Nephron (organoid): ENCODE results near the gene SLC34A1.
A peak's percentile ranks its signal among the peaks of the same experiment; 100 is the strongest.

Source experiments
- H3K27ac Mint-ChIP-seq, 3 experiments: 2 replicates each; pipeline ENCODE4 v1.8.0; 2020; ENCODE audit warnings: mixed read lengths in 3 of 3, mild to moderate bottlenecking in 2 of 3, moderate library complexity in 1 of 3
- H3K27me3 Mint-ChIP-seq: 2 replicates; pipeline ENCODE4 v1.8.0; 2021; ENCODE audit warnings: low read depth, mild to moderate bottlenecking, moderate library complexity, mixed read lengths
- H3K36me3 Mint-ChIP-seq: 2 replicates; pipeline ENCODE4 v1.8.0; 2020; ENCODE audit warnings: low read depth, mixed read lengths
- H3K4me1 Mint-ChIP-seq: 2 replicates; pipeline ENCODE4 v1.8.0; 2020; ENCODE audit warnings: mixed read lengths
- H3K4me3 Mint-ChIP-seq, 3 experiments: 2 replicates each; pipeline ENCODE4 v1.8.0; 2020; ENCODE audit warnings: mild to moderate bottlenecking in 3 of 3, mixed read lengths in 3 of 3, moderate library complexity in 2 of 3
- H3K9me3 Mint-ChIP-seq: 2 replicates; pipeline ENCODE4 v1.8.0; 2020; ENCODE audit warnings: mixed read lengths
- TF ChIP-seq, protein P1 (sequence below), 3 experiments: fragments of 200-600 bp; sonication (generic); IDR thresholded peaks; one replicate each; pipeline ENCODE4 v1.5.0; 2021; ENCODE audit warnings: antibody characterized with exemption in 3 of 3; ENCODE audit not compliant: unreplicated experiment in 3 of 3

Gene SLC34A1

GRCh38 chr5:177423671-177424070, 39.4 kb downstream of the SLC34A1 start:
- Mint-ChIP-seq H3K4me3 (no peak overlapping the region), H3K27ac (no peak overlapping the region), H3K27me3 (peaks cover 10% of the 10 kb centered on the region), H3K9me3 (no peaks in the 10 kb centered on the region), H3K4me1 (peaks cover 14% of the 10 kb centered on the region), H3K36me3 (no peaks in the 10 kb centered on the region)
- TF ChIP-seq, protein P1, sequence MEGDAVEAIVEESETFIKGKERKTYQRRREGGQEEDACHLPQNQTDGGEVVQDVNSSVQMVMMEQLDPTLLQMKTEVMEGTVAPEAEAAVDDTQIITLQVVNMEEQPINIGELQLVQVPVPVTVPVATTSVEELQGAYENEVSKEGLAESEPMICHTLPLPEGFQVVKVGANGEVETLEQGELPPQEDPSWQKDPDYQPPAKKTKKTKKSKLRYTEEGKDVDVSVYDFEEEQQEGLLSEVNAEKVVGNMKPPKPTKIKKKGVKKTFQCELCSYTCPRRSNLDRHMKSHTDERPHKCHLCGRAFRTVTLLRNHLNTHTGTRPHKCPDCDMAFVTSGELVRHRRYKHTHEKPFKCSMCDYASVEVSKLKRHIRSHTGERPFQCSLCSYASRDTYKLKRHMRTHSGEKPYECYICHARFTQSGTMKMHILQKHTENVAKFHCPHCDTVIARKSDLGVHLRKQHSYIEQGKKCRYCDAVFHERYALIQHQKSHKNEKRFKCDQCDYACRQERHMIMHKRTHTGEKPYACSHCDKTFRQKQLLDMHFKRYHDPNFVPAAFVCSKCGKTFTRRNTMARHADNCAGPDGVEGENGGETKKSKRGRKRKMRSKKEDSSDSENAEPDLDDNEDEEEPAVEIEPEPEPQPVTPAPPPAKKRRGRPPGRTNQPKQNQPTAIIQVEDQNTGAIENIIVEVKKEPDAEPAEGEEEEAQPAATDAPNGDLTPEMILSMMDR (IDR thresholded peaks at IDR 0.05; ENCODE audit: unreplicated experiment in 3 of 3), result no peak

DNA sequence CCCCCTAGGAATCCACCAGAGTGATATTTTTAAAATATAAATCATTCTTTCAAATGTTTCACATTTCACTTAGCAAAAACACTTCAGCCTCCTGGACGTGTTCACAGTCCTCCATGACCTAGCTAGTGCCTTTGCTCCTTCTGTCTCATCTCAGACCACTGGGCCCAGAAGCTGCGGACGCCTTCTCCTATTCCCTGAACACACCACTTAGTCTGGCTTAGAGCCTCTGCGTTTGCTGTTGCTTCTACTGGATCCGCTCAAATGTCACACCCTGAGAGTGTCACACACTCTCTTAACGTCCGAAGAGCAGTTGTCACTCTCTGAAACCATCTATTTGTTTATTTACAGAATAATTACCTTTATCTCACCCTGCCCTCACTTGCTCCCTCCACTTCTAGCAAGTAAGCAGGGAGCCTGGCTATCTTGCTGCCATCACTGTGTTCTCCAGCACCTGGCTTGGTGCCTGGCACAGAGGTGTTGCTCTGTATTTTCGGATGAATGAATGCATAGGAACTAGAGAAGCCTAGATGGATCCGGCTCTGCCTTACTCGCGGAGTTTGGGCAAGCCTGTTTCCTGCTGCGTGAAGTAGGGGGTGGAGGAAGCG, 41.1 kb downstream of the SLC34A1 start:
- Mint-ChIP-seq H3K9me3 (no peaks in the 10 kb centered on the region), H3K27ac (peak overlapping the region; percentile 79 to 97 (median 96)), H3K4me1 (peaks cover 22% of the 10 kb centered on the region), H3K27me3 (peaks cover 4% of the 10 kb centered on the region), H3K36me3 (peaks cover under 1% of the 10 kb centered on the region), H3K4me3 (peak overlapping the region; percentile 88 to 90 (median 90))
- TF ChIP-seq, protein P1 (IDR thresholded peaks at IDR 0.05; ENCODE audit: unreplicated experiment in 3 of 3), result no peak

DNA sequence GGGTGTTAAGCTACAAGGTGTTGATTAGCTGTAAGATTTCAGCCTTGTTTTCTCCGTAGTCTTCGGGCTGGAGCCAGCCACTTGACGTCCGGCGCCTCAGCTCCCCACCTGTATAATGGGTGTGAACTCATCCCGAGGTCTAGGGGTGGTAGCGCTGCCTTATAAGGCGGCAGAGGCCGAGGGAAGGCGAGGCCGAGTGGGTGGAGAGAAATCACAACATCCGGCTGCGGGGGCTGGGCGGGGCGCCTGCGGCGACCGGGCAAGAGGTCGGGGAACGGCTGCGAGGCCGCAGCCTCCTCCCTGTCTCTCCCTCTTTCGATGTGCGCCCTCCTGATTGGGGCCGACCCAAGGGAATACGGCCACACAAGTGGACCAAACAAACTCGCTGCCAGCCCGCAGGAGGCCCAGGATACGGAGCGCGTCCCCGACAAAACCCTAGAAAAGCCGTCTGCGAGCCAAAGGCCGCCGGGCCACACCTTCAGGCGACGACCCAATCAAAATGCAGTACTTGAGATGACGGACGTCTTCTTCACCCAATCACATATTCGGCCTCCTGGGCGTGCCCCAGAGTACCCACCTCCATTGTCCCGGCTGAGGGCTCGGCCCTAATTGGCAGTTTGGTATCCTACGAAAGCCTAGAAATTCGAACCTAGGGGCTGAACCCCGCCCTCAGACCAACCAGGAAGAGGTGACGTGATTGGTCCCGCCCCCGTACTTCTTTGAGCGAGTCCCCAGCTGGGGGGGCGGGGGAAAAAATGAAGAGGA, 41.7 kb downstream of the SLC34A1 start:
- Mint-ChIP-seq H3K4me1 (peaks cover 20% of the 10 kb centered on the region), H3K27me3 (peaks cover 4% of the 10 kb centered on the region), H3K27ac (peak overlapping the region; percentile 79 to 97 (median 96)), H3K36me3 (peaks cover 5% of the 10 kb centered on the region), H3K9me3 (no peaks in the 10 kb centered on the region), H3K4me3 (peak overlapping the region; percentile 88 to 90 (median 90))
- TF ChIP-seq, protein P1 (IDR thresholded peaks at IDR 0.05; ENCODE audit: unreplicated experiment in 3 of 3), result no peak

GRCh38 chr5:177426566-177427210, 42.5 kb downstream of the SLC34A1 start, which contains the start of gene GRK6:
Gene GRK6 (plus strand): TSS chr5:177426676. CDS start chr5:177426846, 170 bp downstream.
- H3K27me3 Mint-ChIP-seq, result peaks cover 4% of the 10 kb centered on the region
- H3K27ac Mint-ChIP-seq, result peak within 1 kb of the TSS; percentile 79 to 97 (median 96)
- peak within 1 kb of the TSS; percentile 88 to 91 (median 90) for H3K4me3 Mint-ChIP-seq
- H3K36me3 Mint-ChIP-seq, result peaks cover 5% of the 10 kb centered on the region
- H3K9me3 Mint-ChIP-seq, result no peaks in the 10 kb centered on the region
- TF ChIP-seq, protein P1 (IDR thresholded peaks at IDR 0.05; ENCODE audit: unreplicated experiment in 3 of 3), result no peak
- peaks cover 15% of the 10 kb centered on the region for H3K4me1 Mint-ChIP-seq

- TF ChIP-seq, protein P1 (IDR thresholded peaks at IDR 0.05; ENCODE audit: unreplicated experiment in 3 of 3), result no peak
- no peaks in the 10 kb centered on the region for H3K9me3 Mint-ChIP-seq
- peaks cover 15% of the 10 kb centered on the region for H3K4me1 Mint-ChIP-seq
- H3K27me3 Mint-ChIP-seq, result peaks cover 4% of the 10 kb centered on the region
- peak overlapping the region; percentile 88 to 91 (median 89) for H3K4me3 Mint-ChIP-seq
- peak overlapping the region in 2 of 3 experiments; percentile 64 to 75 for H3K27ac Mint-ChIP-seq
- H3K36me3 Mint-ChIP-seq, result peaks cover 5% of the 10 kb centered on the region
Measured at GRCh38 chr5:177427211-177427822, 43.1 kb downstream of the SLC34A1 start.
